ENCODE data around the gene MAPT.
"Not testable (repeated sequence)": the region's sequence is repeated elsewhere in the genome, so short reads cannot be mapped to it uniquely, and the experiment has no call there.

The MAPT gene

DNA sequence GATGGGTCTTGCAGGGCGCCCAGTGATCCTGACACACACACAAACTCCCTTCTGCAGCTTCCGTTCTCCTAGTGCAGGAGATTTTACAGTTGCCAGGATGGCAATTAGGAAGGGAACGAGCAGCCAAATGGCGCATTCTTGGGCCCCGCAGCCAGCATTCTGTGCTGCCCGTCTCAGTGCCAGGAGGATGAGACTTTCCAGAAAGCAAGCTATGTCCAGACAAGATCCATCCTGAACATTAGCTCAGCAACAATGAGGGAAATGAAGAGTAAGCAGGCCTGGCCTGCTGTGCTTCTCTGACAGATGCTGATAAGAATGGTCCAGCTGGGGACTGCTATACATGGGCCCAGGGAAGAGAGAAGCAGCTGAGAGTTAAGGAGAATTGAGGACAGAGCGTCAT lies 33.2 kb upstream of the MAPT start:
- no peak for DNase-seq (ENCODE audit: low read depth in 2 of 2, low spot score in 1 of 2)

DNA sequence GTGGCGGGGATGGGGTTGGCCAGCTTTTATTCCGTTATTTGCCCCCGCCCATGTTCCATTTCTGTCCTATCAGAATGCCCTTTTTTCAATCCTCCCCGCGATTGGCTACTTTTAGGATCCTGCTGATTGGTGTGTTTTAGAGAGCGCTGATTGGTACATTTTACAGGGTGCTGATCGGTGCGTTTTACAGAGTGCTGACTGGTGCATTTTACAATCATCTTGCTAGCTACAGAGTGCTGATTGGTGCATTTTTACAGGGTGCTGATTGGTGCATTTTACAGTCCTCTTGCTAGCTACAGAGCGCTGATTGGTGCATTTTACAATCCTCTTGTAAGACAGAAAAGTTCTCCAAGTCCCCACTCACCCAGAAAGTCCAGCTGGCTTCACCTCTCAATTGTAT lies 32.2 kb upstream of the MAPT start:
- not testable (repeated sequence) for DNase-seq (ENCODE audit: low read depth in 2 of 2, low spot score in 1 of 2)

DNA sequence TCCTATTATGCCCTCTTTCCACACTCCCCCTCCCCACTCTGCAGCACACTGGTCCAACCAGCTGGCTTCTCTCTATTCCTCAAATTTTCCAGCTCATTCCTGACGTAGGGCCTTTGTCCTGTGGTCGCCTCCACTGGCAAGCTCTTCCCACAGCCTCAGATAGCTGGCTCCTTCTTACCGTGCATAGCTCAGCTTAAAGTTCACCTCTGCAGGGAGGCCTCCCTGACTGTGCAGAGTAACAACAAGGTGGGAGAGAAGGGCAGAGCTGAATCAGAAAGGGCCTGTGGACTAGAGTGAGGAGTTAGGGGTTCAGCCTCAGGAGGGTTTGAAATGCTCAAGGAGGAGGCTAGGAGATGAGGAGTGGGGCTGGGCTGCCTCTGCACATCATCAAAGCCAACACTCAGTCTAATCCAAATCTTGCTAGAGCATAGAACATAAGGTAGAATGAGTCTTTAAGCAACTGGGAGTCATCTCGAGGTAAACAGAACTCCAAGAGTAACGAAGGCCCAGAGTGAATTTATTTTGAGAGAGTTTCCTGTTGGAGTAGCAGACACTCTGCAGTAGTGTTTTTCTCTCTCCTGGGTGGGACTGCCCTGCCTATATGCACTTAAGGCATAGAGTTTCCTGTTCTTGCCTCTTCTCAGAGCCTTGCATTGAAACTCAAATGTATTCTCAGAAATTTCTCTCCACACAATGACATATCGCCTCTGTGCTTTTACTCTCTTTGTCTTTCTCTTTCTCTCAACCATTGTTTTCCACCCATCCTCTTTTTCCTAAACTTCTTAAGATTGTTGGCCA lies 30.3 kb upstream of the MAPT start:
- no peak for DNase-seq (ENCODE audit: low read depth in 2 of 2, low spot score in 1 of 2)

DNA sequence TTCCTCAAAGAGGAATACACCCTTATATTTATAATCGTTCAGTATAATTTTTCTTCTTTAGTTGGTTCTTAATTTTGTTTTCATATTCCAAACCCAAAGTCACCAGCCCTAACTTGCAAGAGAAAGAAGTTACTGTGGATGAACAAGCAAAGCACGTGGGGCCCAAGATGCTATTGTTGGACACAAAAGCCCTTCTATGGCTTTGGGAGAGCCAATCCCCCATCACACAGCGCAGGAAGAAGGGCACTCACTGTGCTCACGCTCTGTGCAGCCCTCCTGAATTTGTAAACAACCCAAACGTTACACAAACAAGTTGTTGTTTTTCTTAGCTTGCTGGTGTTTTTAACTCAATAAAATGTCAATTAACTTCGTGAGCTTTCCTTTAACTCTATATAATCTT lies 27.2 kb upstream of the MAPT start:
- no peak for DNase-seq (ENCODE audit: low read depth in 2 of 2, low spot score in 1 of 2)

DNA sequence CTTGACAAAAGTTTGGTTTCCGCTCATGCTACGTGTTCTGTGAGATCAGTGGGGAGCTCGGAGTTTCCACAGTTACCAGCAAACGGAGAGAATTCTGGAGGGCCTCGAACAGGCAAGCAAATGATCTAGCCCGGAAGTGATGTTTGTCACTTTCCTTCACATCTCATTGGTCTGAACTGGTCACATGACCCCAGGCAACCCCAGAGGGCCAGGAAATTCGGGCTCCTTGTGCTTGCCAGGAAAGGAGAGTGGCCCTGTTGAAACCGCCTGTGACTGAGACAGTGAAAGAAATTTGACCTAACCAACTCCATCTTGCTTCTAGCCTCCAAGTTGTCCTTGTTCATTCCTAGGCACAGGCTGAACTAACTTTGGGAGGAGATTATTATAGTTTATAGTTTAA lies 26.7 kb upstream of the MAPT start:
- DNase-seq (ENCODE audit: low read depth in 2 of 2, low spot score in 1 of 2), result no peak

DNA sequence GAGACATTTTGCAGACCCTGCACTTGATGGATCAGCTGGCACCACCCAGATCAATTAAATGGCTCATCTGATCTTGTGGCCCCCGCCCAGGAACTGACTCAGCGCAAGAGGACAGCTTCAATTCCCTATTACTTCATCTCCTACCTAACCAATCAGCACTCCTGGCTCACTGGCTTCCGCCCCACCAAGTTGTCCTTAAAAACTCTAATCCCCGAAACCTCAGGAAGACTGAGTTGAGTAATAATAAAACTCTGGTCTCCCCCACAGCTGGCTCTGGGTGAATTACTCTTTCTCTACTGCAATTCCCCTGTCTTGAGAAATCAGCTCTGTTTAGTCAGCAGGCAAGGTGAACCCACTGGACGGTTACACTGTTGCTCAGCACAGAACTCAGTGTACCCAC lies 26.1 kb upstream of the MAPT start:
- DNase-seq (ENCODE audit: low read depth in 2 of 2, low spot score in 1 of 2), result no peak

DNA sequence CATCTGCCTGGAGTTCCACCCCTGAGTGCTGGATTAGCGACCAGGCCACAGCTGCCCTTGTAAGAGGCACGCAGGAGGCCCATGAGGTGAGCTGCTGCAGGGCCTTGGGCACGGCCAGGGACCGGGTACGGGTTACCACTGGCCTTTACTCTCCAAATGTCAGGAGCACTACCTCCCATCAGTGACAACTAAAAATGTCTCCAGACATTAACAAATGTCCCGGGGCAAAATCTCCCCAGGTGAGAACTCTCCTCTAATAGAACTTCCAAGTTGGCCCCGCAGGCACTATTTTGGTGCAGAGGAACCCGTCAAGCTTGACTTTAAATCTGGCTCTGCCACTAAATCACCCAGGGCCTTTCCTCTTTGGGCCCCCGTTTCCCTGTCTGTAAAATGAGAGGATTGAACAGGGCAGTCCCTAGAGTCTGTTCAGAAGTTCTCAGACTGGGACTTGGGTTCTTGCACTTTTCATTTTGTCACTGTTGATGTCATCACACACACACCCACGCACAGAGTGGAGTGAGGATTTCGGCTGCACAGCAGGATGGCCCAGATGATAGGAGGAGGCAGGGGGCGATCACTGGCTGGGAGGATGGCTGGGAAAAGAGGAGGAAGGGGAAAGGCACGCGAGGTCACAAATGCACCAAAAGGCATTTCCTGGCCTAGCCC lies 24.5 kb upstream of the MAPT start:
- DNase-seq (ENCODE audit: low read depth in 2 of 2, low spot score in 1 of 2), result no peak

DNA sequence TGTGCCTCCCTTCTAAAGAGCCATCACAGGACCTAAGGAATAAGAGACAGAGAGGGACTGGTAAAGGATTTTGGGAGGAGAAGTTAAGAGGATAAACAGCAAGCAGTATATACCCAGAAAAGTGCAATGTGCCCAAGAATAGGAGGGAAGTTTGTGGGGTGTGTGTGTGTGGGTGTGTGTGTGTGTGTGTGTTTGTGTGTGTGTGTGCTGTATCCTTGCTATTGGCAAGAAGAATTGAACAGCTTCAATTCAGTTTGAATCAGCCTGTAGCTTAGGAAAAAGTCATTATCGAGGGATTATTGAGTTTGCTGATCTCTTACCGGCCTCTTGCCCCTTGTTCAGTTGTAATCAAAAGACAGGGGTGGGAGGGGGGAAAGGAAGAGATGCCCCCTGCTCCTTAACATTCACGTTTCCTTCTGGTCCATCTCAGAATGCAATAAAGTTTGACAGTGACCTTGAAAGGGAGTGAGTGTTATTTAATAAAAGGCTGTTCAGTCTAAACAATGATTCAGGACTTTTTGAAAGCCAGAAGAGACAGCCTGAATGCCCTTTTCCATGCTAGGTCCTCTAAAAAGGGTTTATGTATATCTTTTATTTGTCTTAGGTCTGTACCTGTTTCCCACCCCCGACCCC lies 23.9 kb upstream of the MAPT start:
- no peak for DNase-seq (ENCODE audit: low read depth in 2 of 2, low spot score in 1 of 2)

DNA sequence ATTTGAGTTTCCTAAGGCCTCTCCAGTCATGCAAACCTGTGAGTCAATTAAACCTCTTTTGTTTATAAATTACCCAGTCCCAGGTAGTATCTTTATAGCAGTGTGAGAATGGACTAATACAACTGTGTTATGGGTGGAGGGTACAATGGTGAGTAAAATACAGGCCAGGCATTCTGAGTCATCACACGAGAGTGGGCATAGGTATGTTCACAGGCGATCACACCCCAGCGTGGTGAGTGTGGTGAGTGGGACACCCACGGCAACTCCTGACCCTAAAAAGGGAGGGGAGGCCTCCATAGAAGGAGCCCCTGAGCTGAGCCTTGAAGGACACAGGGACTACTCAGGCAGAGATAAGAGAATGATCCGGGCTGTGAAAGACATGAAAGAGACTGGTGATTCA lies 22.6 kb upstream of the MAPT start:
- no peak for DNase-seq (ENCODE audit: low read depth in 2 of 2, low spot score in 1 of 2)

DNA sequence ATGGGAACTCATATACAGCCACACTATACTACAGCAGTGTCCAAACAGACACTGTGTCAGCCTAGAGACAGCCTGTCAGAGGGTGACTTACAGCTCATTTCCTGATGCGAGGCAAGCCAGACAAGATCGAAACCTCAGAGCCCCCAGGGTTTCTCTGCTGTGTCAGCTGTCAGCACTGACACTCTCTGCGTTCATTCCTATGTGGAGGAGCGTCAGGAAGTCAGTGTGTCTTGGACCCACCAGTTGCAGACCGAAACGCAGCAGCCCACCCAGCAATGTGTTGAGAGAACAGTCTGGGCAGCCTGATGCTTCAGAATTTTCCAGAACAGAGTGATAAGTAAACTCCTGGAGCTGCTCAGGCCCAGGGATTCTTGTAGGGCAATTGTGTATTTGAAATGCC lies 20.6 kb upstream of the MAPT start:
- DNase-seq (ENCODE audit: low read depth in 2 of 2, low spot score in 1 of 2), result no peak

DNA sequence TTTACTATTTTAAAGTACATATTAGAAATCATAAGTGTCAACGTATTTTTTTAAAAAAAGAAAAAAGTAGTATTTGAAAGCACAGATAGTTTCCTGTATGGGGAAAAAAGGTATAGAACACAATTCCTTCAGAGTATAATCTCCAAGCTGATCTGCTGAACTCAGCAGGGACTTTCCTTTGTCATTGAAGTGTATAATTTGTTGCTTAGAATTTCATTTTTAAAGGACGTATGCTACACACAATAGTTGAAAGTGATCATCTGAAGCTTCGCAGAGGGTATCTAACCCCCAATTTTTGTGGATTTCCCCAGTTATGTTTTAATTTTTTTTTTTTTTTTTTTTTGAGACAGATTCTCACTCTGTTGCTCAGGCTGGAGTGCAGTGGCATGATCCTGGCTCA lies 20.2 kb upstream of the MAPT start:
- DNase-seq (ENCODE audit: low read depth in 2 of 2, low spot score in 1 of 2), result no peak

DNA sequence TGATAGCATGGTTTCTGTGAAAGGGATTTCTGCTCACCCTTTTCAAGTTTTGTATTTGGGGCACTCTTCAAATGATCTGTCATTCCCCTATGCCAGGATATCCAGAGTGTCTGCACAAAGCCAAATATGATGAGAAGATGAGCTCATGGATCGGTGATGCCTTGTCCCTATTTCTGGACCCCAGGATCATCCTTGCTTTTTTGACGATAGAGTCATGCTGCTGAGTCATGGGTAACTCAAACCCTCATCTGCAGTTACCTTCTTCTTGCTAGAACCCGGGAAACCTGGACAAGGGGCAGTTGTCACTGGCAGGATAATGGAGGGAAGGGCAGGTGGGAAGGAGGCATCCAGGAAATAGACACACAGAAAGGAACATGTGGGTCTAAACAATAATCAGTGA lies 17.8 kb upstream of the MAPT start:
- no peak for DNase-seq (ENCODE audit: low read depth in 2 of 2, low spot score in 1 of 2)

DNA sequence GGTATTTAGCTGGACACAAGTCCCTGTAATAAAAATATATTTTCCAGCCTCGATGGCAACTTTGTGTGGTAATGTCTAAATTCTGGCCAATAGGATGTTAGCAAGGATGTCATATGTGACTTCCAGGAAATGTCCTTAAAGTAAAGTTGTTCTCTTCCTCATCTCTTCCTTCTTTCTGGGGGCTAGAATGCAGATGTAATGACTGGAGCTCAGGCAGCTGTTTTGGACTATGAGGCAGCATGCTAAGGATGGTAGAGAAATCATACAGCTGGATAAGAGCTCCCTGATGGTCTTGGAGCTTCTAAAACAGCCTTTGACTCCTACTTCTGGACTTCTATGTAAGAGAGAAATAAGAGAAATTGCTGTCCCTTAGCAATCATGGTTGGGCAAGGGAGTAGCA lies 16.9 kb upstream of the MAPT start:
- no peak for DNase-seq (ENCODE audit: low read depth in 2 of 2, low spot score in 1 of 2)

DNA sequence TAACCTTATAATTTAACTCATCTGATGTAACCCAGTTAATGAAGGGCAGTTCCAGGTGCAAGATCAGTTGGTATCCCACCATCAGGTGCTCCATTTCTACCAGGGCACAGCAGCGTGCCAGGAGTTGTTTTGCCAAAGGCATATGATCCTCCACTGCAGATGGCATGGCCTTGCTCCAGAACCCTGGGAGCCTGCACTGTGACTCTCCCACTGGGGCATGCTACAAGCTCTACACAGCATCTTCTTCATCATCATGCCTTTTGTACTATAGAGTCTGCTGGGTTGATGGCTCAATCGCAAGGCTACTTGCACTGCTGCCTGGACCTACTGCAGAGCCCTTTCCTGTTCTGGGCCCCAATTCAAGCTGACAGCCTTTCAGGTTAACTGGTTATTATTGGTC lies 11.3 kb upstream of the MAPT start:
- no peak for DNase-seq (ENCODE audit: low read depth in 2 of 2, low spot score in 1 of 2)

DNA sequence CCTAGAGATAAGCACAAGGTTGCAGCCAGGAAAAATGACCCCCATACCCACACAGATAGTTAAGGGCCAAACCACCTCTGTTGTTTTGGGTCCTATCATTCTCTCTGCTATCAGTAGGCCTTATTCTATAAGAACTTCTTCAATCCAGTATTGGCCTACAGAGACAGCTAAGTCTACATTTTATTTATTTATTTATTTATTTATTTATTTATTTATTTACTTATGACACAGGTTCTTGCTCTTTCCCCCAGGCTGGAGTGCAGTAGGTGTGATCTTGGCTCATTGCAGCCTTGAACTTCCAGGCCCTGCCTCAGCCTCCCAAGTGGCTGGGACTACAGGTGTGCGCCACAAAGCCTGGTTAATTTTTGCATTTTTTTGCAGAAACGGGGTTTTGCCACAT lies 7.5 kb upstream of the MAPT start:
- no peak for DNase-seq (ENCODE audit: low read depth in 2 of 2, low spot score in 1 of 2)

DNA sequence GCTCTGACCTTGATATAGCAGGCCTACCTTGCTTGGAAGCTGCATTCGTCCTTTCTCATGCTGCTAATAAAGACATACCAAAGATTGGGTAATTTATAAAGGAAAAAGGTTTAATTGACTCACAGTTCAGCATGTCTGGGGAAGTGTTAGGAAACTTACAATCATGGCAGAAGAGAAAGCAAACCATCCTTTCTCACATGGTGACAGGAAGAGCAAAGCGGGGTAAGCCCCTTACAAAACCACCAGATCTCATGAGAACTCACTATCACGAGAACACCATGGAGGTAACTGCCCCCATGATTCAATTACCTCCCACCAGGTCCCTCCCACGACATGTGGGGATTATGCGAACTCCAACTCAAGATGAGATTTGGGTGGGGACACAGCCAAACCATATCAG lies 6.0 kb upstream of the MAPT start:
- DNase-seq (ENCODE audit: low read depth in 2 of 2, low spot score in 1 of 2), result no peak

DNA sequence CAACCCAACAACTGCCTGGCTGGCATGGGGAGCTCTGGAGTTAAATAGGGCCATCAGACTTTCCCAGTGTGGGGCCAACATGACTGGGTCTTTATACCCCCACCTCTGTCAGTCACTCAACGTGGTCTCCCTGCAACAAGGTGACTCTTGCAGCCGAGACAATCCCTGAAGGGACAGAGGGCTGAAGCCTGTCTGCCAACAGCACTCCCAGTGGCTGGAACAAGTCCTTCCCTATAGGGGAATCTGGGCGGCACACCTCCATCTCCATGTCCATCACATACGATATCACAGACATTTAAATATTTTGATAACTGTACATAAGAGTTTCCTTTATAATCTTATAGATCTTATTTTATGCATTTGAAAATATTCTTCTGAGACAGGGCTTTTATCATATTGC lies 4.8 kb upstream of the MAPT start:
- DNase-seq (ENCODE audit: low read depth in 2 of 2, low spot score in 1 of 2), result no peak

DNA sequence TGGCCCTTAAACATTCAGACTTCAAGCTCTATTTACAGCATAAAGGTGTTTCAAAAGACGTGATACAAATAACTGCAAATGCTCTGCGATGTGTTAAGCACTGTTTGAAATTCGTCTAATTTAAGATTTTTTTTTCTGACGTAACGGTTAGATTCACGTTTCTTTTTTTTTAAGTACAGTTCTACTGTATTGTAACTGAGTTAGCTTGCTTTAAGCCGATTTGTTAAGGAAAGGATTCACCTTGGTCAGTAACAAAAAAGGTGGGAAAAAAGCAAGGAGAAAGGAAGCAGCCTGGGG lies 681 bp upstream of the MAPT start:
- no peak for DNase-seq (ENCODE audit: low read depth in 2 of 2, low spot score in 1 of 2)

DNA sequence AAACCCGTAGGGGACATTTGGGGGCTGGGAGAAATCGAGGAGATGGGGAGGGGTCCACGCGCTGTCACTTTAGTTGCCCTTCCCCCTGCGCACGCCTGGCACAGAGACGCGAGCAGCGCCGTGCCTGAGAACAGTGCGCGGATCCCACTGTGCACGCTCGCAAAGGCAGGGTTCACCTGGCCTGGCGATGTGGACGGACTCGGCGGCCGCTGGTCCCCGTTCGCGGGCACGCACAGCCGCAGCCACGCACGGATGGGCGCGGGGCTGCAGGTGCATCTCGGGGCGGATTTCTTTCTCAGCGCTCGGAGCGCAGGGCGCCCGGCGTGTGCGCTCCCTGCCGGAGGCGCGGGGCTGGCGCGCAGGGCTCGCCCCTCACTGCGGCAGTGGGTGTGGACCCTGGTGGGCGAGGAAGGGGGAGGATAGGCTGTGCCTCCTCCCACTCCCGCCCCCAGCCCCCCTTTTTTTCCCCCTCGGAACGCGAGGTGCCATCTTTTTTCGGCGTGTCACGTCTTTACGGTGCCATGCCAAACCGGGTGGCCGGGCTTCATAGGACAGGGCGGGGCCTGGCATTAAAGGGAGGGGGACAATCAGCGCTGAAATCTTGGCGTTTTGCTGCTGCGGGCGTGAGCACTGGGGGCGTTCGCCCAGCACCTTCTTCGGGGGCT lies 1.1 kb downstream of the MAPT start:
- no peak for DNase-seq (ENCODE audit: low read depth in 2 of 2, low spot score in 1 of 2)

DNA sequence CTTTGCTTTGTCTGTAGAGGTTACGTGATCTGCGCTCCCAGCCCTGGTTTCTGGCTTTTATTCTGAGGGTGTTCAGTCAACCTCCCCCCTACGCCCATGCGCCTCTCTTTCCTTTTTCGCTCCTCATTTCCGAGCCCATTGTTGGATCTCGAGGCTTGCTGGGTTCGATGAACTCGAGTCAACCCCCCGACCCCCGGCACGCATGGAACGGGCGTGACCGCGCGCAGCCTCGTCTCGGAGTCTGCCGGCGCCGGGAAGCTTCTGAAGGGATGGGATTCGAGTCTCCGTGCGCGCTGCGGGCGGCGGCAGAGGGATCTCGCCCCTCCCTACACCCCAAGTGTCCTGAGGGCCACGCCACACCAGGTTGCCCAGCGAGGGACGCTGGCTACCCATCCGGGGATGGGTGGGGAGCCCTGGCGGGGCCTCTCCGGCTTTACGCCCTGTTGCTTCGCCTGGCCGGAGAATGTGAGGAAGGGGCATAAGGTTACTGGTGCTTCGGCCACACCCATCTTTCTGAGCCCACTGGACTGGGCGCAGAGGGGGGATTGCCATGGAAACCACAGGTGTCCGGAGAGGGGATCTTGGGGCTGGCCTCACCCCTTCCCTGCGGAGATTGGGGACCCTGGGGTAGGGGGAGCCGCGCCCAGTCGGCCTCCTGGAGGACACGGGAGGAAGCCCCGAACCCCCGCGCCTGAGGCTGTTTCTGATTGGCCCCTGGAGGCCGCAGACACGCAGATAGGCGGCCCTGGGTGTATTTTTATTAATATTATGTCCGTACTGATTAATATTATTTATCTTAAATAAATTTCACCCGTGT lies 1.8 kb downstream of the MAPT start:
- no peak for DNase-seq (ENCODE audit: low read depth in 2 of 2, low spot score in 1 of 2)
